UCSD-AML1 (cell line): ENCODE results near the gene TSHZ2.
"Not testable (repeated sequence)": the region's sequence is repeated elsewhere in the genome, so short reads cannot be mapped to it uniquely, and the experiment has no call there.

Experiments
- DNase-seq: peaks from one replicate; lab custom pipeline; 2025; ENCODE audit not compliant: unreplicated experiment; lab: John Stamatoyannopoulos, UW

Gene TSHZ2

DNA sequence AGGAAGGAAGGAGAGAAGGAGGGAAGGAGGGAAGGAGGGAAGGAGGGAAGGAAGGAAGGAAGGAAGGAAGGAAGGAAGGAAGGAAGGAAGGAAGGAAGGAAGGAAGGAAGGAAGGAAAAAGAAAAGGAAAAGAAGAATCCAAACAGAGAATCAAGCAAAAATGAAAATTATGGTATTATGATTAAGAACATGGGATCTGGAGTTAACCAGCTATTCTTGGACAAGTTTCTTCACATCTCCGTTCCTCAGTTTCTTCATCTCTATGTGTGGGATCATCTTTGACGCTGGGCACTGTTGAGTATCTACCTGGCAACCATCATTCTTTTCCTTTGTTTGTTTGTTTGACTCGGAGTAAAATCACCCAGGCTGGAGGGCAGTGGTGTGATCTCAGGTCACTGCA is 549.9 kb downstream of the TSHZ2 start:
- DNase-seq: no peak

DNA sequence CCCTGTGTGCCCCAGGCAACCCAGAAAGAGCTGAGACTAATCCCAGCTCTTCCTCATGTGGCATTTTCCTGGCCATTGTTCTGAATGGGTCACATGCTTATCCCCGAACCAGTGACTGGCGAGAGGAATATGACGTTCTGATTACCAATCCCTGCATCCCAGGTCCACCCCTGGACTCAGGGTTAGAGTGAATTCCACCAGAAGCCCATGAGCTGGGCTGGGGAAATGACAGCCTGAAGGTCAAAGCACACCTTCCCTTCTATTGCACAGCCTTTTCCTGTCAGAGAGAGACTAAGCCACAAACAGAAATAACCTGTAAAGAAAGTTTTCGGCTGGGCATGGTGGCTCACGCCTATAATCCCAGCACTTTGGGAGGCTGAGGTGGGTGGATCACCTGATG is 550.5 kb downstream of the TSHZ2 start:
- DNase-seq: no peak

DNA sequence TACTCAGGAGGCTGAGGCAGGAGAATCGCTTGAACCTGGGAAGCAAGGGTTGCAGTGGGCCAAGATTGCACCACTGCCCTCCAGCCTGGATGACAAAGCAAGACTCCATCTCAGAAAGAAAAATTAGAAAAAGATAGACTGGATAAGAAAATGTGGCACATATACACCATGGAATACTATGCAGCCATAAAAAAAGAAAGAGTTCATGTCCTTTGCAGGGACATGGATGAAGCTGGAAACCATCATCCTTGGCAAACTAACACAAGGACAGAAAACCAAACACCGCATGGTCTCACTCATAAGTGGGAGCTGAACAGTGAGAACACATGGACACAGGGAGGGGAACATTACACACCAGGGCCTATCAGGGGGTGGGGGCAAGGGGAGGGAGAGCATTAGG is 551.5 kb downstream of the TSHZ2 start:
- not testable (repeated sequence) for DNase-seq

DNA sequence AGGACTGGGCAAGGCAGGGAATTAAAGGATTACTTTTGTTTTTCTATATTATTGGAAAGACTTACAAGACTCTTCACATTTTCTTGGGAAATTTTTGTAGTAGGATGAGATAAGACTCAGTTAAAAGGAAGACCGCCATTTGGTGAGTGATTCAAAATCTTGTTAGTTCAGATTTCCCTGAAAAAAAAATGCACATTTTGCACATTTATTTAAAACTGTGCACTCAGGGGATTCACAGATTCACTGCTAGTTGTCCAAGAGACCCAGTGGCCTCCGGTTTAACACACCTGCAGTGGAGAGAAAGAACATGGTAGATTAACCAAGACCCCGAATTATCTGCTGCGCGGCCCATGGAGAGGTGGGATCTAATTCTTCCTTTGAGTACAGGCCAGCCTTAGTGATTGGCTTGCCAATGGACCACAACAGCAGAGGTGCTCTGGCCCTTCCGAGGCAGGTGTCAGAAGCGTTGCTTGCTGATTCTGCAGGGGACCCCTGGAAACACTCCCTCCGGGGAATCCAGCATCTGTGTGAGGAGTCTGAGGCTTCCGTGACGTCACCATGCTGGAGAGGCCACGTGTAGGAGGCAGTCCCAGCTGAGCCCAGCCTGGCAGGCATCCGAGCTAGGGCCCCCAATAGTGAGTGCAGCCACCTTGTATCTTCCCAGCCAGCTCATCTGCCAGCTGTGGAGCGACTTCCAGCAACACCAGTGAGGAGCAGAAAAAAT is 552.6 kb downstream of the TSHZ2 start:
- DNase-seq: no peak

GRCh38 chr20:53527196-53527595 is 555.0 kb downstream of the TSHZ2 start:
- no peak for DNase-seq

GRCh38 chr20:53529658-53530057 is 557.5 kb downstream of the TSHZ2 start:
- DNase-seq: no peak

DNA sequence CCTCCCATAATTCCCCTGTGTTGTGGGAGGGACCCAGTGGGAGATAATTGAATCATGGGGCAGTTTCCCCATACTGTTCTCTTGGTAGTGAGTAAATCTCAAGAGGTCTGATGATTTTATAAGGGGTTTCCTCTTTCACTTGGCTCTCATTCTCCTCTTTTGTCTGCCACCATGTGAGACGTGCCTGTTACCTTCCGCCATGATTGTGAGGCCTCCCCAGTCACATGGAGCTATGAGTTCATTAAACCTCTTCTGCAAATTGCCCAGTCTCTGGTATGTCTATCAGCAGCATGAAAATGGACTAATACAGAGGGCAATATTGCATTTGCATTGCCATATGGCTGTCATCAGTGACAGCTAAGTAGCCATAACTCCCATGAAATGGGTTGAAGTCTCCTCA is 558.3 kb downstream of the TSHZ2 start:
- no peak for DNase-seq

DNA sequence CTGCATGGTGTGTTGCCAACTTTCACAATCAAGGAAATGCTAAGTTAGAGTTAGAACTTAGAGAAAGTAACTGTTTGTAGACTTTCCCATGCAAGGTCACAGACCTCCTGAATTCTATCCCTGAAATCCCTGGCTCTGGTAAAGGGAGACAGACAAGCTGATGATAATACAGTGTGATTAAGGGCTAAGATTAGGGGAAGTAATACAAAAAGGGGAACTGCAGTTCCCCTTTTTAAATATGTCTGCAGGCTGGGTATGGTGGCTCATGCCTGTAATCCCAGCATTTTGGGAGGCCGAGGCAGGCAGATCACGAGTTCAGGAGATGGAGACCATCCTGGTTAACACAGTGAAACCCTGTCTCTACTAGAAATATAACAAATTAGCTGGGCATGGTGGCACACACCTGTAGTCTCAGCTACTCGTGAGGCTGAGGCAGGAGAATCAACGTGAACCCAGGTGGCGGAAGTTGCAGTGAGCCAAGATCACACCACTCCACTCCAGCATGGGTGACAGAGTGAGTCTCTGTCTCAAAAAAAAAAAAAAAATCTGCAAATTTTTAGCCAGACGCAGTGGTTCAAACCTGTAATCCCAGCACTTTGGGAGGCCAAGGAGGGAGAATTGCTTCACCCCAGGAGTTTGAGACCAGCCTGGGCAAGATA is 560.6 kb downstream of the TSHZ2 start:
- DNase-seq: not testable (repeated sequence)

DNA sequence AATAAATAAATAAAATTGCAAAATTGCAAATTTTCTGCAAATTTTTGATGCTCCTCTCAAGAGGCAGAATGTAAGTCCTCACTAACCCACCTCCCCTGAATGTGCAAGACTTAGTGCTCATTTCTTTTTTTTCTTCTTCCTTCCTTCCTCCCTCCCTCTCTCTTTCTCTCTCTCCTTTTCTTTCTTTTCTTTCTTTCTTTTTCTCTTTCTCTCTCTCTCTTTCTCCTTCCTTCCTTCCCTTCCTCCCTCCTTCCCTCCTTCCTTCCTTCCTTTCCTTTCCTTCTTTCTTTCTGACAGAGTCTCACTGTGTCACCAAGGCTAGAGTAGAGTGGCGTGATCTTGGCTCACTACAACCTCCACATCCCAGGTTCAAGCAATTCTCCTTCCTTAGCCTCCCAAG is 561.3 kb downstream of the TSHZ2 start:
- DNase-seq: no peak

- no peak for DNase-seq
These were observed 561.9 kb downstream of the TSHZ2 start for GRCh38 chr20:53534037-53534436.

GRCh38 chr20:53535878-53536277 is 563.7 kb downstream of the TSHZ2 start:
- no peak for DNase-seq

DNA sequence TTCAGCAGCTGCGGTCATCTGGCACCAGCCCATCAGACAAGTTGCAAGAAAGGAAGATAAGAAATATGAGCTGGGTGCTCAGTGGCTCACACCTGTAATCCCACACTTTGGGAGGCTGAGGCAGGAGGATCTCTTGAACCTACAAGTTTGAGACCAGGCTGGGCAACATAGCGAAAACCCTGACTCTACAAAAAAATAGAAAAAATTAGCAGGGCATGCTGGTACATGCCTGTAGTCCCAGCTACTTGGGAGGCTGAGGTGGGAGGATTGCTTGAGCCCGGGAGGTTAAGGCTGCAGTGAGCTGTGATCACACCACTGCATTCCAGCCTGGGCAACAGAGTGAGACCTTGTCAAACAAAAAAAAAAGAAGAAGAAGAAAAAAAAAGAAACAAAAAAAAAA is 564.2 kb downstream of the TSHZ2 start:
- not testable (repeated sequence) for DNase-seq

GRCh38 chr20:53539516-53539915 is 567.4 kb downstream of the TSHZ2 start:
- DNase-seq: no peak
